NCI-H2171 treated with DMSO at 0.1 percent for 48 hours (cell line): ENCODE data around the gene DEPDC5.
"Not testable (repeated sequence)": the region's sequence is repeated elsewhere in the genome, so short reads cannot be mapped to it uniquely, and the experiment has no call there.

Source experiments
- DNase-seq: peaks from one replicate; lab custom pipeline; 2025; lab: John Stamatoyannopoulos, UW

Gene DEPDC5

DNA sequence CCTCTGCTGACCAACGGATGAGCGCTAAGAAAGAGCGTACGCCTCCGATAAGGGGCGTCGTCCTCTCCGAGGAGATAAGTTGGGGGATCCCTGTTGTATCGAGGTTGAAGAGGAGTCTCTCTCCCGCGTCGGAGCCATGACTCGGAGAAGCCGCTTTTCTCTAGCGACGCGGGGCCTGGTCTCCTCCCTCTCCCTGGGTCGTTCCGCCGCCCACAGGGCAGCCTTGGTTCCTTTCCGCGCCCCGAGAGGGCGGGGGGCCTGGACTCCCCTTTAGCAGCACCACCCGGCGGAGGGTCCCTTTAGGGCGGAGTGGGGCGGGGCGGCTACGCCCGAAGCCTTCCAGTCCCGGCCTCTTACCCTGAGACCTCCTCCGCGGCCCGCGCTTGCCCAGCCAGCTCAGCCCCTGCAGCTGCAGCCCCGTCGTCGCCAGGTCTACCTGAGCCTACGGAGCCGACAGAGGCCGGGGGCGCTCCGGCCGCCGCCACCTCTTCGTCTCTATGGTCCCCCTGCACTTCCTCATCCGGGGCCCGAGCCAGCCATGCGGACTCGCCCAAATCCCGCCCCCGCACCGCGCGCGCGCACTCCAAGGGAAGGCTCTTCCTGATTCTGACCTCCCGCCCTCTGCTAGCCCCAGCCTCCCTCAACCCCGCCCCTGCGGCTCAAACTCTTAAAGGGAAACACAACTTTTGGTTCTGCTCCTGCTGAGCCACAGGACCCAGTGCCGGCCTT lies 4.0 kb upstream of the DEPDC5 start, which contains the start of gene PRR14L:
PRR14L (minus strand) TSS at position 497 of the 729 bp plus-strand sequence. CDS start 11,272 bp downstream, outside the sequence.
- DNase-seq, result peak; percentile 94

DNA sequence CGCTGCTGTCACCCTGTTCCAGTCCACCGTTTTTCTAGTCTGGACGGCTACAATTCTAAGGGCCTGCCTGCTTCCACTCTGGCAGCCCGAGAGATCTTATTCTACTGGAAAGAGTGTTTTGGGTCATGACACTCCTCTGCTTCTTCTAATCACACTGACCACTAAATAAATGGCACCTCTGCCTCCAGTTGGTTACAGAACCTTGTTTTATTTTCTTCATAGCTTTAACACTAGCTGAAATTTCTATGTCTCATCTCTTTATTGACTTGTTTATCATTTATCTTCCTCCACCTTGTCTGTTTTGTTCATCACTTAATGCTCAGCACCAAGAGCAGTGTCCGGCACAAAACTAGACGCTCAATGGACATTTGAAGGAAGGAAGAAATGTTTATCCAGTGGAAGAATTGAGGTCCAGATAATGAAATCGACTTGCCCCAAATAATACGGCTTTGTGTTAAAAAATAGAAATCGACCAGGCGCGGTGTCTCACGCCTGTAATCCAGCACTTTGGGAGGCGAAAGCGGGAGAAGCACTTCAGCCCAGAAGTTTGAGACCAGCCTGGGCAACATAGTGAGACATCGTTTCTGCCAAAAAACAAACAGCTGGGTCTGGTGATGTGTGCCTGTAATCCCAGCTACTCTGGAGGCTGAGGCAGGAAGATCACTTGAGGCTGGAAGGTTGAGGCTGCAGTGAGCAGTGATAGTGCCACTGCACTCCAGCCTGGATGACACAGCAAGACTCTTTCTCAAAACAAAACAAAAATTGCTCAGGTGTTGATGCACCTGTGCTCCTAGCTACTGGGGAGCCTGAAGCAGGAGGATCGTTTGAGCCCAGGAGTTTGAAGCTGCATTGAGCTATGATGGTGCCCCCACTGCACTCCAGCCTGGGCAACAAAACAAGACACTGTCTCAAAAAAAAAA lies 3.2 kb upstream of the DEPDC5 start:
- DNase-seq, result no peak

DNA sequence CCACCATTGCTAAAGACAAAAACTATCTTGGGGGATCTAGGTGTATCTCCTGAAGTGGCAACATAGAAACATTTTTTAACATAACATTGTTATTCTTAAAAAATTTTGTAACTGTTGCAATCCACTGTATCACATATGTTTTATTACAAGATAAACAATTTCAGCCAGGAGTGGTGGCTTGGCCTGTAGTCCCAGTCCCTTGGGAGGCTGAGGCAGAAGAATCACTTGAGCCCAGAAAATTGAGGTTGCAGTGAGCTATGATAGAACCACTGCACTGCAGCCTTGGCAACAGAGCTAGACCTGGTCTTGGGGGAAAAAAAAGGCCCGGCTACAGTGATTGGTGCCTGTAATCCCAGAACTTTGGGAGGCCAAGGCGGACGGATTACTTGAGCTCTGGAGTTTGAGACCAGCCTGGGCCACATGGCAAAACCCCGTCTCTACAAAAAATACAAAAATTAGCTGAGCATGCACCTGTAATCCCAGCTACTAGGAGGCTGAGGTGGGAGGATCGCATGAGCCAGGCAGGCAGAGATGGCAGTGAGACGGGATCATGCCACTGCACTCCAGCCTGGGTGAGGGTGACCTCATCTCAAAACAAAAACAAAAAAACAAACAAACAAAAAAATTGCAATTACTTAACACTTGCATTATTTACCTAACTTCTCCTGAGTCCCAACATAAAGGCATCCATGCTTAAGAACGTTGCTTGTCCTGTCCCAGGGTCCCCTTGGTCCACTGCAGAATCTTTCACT lies 1.5 kb upstream of the DEPDC5 start:
- no peak for DNase-seq

DNA sequence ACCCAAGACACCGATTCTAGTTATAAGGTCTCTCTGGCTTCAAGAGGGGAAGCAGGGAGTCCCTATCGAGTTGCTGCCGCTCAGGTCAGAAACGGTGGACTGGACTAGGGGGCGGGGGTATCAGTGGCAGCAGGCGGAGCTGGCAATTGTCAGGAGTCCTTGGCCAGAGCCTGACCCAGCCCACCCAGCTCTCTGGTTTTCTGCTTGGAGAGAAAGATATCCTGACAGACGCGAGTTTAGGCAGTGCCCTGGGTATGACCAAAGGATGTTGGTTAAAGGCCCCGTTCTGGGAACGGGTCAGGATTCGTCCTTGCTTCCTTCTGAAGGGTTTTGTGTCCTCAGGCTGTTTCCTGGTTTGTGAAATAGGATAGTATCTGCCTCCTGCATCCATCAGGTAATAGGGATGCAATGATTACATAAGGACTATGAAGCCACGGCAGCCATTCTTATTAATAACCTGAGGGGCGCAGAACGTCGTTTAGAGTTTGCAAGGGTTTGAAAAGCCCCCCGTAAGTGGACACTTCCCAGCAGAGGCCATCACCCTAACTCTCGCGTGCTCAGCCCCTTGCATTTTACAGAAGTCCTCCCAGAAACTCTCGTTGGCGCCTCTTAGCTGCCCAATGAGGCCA lies 700 bp upstream of the DEPDC5 start:
- no peak for DNase-seq

DNA sequence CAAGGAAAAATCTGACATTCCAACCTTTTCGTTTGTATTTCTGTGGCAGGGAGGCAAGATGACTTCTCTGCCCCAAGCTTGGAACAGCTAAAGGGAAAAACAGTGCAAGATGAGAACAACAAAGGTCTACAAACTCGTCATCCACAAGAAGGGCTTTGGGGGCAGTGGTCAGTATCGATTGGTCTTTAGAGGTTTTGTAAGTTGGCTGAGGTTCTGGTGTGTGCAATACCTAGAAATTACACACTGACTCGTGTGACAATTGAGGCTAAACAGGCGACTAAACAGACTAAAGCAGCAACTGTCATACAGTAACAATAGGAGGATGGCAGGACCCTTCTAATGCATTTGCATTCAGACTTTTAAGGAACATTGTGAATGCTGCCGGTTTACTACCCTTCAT lies 994 bp downstream of the DEPDC5 start:
- DNase-seq, result no peak

DNA sequence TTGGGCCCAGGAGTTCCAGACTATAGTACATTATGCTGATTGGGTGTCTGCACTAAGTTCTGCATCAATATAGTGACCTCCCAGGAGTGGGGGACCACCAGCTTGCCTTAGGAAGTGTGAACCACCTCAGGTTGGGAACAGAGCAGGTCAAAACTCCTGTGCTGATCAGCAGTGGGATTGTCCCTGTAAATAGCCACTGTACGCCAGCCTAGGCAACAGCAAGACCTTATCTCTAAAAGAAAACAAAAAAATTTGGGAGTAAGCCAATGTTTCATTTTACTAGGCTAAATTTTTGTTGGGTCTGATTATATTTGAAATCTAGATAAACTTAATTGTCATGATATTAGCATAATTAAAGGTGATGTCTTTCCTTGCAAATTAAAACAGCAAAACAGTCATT lies 3.4 kb downstream of the DEPDC5 start:
- no peak for DNase-seq

DNA sequence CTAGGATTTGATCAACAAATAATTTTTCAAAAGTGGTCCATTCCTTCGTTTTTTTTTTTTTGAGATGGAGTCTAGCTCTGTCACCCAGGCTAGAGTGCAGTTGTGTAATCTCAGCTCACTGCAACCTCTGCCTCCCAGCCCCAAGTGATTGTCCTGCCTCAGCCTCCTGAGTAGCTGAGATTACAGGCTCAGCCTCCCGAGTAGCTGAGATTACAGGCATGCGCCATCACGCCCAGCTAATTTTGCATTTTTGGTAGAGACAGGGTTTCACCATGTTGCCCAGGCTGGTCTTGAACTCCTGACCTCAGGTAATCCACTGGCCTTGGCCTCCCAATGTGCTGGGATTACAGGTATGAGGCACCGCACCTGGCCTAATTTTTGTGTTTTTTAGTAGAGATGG lies 5.0 kb downstream of the DEPDC5 start:
- not testable (repeated sequence) for DNase-seq

DNA sequence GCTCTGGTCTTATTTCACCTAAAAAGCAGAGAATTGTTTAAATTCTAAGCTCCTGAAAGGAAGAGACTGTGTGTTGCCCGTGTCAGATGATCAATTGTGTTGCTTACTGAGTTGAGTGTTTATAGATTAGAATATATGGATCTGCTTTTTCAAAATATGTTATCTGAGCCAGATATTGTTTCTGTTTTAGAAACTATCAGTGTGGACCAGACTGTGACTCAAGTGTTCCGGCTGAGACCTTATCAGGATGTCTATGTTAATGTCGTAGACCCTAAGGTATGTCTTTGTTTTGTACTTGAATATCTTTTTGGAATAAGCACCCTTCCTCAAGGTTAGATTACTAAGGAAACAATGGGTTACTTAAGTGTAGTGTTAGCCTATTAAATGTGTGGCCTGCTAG lies 11.0 kb downstream of the DEPDC5 start:
- no peak for DNase-seq

DNA sequence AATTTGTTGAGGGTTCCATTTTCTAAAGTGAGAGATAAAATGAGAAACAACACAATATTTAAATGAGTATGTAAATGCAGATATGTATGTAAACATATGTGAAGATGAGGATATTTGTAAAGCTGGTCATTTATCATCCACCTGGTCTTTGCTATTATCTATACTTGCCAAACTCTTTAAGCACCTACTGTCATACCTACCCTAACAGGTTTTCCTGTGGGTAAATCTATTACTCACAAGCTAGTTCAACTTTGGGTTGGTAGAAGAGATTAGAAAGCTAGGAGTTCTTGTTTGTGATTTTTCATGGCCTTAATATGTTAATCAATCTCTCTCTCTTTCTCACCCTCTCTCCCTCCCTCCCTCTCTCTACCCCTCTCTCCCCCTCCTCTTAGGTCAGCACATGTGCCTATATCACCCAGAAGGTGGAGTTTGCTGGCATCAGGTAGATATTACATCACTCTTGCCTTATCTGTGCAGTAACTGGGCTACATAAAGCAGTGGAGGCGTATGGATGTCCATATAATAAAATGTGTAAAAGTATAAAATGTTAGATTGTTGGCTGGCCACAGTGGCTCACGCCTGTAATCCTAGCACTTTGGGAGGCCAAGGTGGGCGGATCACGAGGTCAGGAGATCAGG lies 14.7 kb downstream of the DEPDC5 start:
- no peak for DNase-seq

DNA sequence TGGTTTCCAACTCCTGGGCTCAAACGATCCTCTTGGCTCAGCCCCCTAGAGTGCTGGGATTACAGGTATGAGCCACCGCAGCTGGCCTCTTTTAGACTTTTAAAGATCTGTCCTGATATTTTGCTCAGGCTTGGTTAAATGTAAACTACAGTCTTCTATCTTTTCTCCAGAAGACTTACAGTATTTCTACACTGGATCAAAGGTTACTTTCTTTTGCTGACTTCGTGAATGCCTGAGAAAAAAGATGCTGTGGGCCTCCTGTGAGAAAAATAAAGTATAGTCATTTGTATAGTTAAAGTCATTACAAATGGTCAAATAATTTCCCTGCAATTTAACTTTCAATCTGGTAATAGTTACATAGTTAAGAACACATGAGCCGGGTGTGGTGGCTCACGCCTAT lies 19.6 kb downstream of the DEPDC5 start:
- DNase-seq, result no peak

DNA sequence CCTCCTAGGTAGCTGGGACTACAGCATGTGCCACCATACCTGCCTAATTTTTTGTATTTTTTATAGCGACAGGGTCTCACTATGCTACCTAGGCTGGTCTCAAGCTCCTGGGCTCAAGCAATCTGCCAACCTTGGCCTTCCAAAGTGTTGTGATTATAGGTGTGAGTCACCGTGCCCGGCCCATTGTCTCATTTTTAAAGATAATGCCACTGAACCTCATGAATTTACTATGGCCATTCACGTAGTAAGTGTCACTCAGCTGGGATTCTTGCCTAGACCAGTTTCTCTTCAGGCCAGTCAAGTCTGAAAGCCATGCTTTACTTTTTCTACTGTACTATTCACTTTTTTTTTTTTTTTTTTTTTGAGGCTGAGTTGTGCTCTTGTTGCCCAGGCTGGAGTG lies 22.4 kb downstream of the DEPDC5 start:
- no peak for DNase-seq

DNA sequence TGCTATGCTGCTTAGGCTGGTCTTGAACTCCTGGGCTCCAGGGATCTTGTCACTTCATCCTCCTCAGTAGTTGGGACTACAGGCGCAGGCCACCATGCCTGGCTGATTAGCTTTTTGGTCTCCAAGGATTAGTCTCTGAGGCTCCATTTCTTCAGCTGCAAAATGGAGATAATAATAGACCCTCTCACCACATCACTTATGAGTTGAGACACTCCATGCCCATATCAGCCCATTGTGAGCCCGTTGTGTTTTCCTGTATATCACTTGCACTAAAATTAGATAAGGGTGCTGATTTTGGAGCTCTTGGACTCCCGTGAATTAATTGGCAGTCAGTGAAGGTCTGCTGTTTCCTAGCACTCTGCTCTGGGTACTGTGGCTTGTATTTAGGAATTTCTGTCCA lies 36.0 kb downstream of the DEPDC5 start:
- DNase-seq, result no peak

DNA sequence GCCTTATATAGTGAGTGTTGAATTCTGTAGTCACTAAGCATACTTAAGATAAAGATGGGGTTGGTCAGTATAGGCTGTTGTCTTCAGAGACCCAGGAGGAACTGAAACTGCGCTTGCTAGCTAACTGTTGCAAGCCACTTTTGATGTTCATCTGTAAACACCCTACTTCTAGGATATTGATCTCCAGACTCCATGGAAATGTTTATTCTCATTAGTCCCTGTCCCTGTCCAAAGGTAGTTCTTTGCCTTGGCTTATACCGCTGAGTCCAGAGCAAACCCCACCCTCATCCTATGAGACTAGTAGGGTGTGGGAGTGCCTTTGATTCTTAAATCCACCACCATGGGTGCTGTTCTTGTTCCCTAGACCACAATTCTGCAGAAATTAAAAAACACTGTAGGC lies 36.4 kb downstream of the DEPDC5 start:
- no peak for DNase-seq

DNA sequence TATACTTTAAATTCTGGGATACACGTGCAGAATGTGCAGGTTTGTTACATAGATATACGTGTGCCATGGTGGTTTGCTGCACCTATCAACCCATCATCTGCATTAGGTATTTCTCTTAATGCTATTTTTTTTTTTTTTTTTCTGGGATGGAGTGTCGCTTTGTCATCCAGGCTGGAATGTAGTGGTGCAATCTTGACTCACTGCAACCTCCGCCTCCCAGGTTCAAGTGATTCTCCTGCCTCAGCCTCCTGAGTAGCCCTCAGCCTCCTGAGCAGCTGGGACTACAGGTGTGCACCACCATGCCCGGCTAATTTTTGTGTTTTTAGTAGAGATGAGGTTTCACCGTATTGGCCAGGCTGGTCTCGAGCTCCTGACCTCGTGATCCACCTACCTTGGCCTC lies 45.5 kb downstream of the DEPDC5 start:
- DNase-seq, result not testable (repeated sequence)

DNA sequence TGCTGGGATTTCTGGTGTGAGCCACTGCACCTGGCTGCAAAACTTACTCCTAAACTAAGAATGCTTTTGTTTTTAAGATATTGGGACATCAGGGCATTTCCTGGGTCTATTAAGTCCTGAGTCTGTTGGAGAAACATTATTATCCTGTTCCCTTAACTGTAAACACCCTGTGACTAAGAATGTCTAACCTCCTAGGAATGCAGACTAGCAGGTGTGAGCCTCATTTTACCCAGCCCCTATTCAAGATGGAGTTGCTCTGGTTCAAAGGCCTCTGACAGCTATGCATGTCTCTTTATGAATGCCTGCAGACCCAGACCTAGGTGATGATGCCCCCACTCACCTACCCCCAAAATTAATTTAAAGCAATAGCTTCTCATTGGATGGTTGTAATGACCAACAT lies 46.2 kb downstream of the DEPDC5 start:
- DNase-seq, result no peak

DNA sequence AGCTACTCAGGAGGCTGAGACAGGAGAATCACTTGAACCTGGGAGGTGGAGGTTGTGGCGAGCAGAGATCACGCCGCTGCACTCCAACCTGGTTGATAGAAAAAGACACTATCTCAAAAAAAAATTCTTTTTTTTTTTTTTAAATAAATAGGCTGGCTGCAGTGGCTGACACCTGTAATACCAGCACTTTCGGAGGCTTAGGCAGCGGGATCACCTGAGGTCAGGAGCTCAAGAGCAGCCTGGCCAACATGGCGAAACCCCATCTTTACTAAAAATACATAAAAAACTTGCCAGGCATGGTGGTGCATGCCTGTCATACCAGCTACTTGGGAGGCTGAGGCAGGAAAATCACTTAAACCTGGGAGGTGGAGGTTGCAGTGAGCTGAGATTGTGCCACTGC lies 47.0 kb downstream of the DEPDC5 start:
- DNase-seq, result not testable (repeated sequence)

DNA sequence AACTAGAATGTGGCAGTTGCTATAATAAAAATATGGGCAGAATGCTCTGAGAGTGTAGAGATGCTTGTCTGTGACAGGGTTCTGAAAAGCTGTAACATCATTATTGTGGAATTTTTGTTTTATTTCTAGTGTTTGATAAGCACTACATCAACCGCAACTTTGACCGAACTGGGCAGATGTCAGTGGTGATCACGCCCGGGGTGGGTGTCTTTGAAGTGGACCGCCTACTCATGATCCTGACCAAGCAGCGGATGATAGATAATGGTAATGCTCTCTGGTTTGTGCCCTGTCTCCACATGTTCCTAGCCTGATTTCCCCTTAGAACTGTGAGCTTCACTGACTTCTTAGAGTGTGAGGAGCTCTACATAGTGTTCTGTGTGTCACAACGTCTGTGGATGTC lies 48.8 kb downstream of the DEPDC5 start:
- DNase-seq, result no peak

DNA sequence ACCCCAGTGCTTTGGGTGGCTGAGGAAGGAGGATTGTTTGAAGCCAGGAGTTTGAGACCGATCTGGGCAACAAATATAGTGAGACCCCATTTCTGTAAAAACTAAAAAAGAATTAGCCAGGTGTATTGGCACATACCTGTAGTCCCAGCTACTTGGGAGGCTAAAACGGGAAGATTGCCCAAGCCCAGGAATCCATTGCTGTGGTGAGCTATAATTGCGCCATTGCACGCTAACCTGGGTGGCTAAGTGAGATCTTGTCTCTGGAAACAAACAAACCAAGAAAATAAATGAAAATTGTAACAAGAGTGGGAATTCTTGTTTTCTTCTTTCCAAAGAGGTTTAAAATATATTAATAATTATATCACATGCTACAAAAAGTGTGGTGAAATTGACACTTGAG lies 52.9 kb downstream of the DEPDC5 start:
- no peak for DNase-seq

DNA sequence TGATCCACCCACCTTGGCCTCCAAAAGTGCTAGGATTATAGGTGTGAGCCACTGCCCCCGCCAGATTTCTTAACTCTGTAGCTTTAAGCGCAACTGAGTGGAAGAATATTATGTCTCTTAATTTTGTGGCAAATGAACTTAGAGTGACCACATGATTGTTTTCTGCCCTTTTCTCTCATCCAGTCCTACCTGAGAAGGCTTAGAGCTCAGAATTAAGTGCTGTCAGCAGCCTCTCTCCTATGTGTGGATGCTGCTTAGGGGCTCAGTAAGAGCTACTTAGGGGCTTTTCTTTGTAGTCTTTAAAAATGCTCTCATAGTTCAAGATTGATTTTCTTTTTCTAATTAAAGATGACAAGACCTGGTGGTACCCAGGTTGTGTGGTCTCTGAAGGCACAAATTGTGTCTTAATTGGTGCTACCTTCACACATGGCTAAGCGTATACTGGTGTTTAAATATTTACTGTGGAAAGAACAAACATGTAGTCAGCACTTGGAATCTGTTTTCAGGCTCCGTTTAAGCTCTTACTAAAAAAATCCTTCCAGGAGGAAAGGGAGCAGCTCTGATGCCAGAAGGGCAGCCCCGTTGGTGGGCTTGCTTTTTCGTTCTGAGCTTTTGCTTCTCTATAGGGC lies 59.3 kb downstream of the DEPDC5 start:
- no peak for DNase-seq

DNA sequence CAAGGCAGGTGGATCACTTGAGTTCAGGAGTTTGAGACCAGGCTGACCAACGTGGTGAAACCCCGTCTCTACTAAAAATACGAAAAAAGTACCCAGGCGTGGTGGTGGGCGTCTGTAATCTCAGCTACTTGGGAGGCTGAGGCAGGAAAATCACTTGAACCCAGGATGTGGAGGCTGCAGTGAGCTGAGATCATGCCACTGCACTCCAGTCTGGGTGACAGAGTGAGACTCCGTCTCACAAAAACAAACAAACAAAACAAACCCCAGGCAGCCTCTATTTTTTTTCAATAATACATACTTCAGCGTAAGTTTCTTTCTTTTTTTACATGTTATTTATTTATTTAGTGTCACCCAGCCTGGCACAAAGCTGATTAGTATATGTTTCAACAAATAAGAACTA lies 60.1 kb downstream of the DEPDC5 start:
- DNase-seq, result not testable (repeated sequence)

DNA sequence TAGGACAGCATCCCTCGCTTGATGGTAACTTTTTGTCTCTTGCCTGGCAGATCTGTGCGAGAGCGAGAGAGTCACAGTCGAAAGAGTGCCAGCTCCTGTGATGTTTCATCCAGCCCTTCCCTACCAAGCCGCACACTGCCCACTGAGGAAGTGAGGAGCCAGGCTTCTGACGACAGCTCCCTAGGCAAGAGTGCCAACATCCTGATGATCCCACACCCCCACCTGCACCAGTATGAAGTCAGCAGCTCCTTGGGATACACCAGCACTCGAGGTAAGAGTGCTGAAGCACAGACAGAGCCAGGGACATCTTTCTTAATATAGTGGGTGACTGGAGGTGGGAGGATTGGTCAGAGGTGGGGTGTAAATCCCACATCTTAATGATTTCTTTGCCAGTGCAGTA lies 61.1 kb downstream of the DEPDC5 start:
- no peak for DNase-seq
